GM23338 (cell line): Measurements from ENCODE around the gene CD83. TPM values are rescaled to one million over a fixed set of nuclear protein-coding genes. Genes with fewer than 3 reads are reported as not detected.

Source experiments
- ATAC-seq: fragments of 200-7000 bp; cut with Tn5 transposase; 3 replicates; pipeline ENCODE4 v1.9.1; 2020
- DNase-seq: peaks from one replicate; pipeline ENCODE4 v3.0.0-alpha.2; 2015; ENCODE audit warnings: low spot score
- H2AFZ ChIP-seq: fragments of 200-600 bp; sonication (generic); 2 replicates; pipeline ENCODE4 v1.8.0; 2016; ENCODE audit warnings: antibody characterized with exemption, mild to moderate bottlenecking, moderate library complexity
- H3F3A ChIP-seq: fragments of 200-600 bp; sonication (generic); replicated peaks from 2 replicates; pipeline ENCODE4 v1.8.0; 2017; ENCODE audit warnings: antibody characterized with exemption, mixed run types, low read depth
- H3K27ac ChIP-seq: fragments of 200-600 bp; sonication (generic); 2 replicates; pipeline ENCODE4 v1.6.1; 2016; ENCODE audit warnings: low read depth
- H3K27me3 ChIP-seq: fragments of 200-600 bp; sonication (generic); 2 replicates; pipeline ENCODE4 v1.8.0; 2016; ENCODE audit warnings: mild to moderate bottlenecking, mixed run types, moderate library complexity; ENCODE audit not compliant: insufficient read depth
- H3K36me3 ChIP-seq: fragments of 200-600 bp; sonication (generic); 2 replicates; pipeline ENCODE4 v1.8.0; 2016; ENCODE audit warnings: mild to moderate bottlenecking; ENCODE audit not compliant: insufficient read depth
- H3K4me1 ChIP-seq: fragments of 200-600 bp; sonication (generic); 2 replicates; pipeline ENCODE4 v1.8.0; 2016; ENCODE audit warnings: mild to moderate bottlenecking, moderate library complexity; ENCODE audit not compliant: insufficient read depth
- H3K4me2 ChIP-seq: fragments of 200-600 bp; sonication (generic); 2 replicates; pipeline ENCODE4 v1.7.1; 2017; ENCODE audit warnings: mixed run types
- H3K4me3 ChIP-seq: fragments of 200-600 bp; sonication (generic); 2 replicates; pipeline ENCODE4 v1.6.1; 2016; ENCODE audit warnings: mixed run types
- H3K79me2 ChIP-seq: fragments of 200-600 bp; sonication (generic); replicated peaks from 2 replicates; pipeline ENCODE4 v1.8.0; 2017; ENCODE audit warnings: mild to moderate bottlenecking; ENCODE audit not compliant: insufficient read depth
- H3K9me2 ChIP-seq: fragments of 200-600 bp; sonication (generic); 2 replicates; pipeline ENCODE4 v1.8.0; 2017; ENCODE audit not compliant: insufficient read depth
- H4K20me1 ChIP-seq: fragments of 200-600 bp; sonication (generic); replicated peaks from 2 replicates; pipeline ENCODE4 v1.8.0; 2017; ENCODE audit warnings: mild to moderate bottlenecking; ENCODE audit not compliant: insufficient read depth
- H3K27ac Mint-ChIP-seq: 2 replicates; pipeline ENCODE4 v1.8.0; 2020; ENCODE audit warnings: inconsistent platforms, mild to moderate bottlenecking, moderate library complexity, mixed read lengths
- H3K27me3 Mint-ChIP-seq: 3 replicates; pipeline ENCODE4 v1.8.0; 2022; ENCODE audit warnings: low read depth, mild to moderate bottlenecking, moderate library complexity, mixed read lengths, inconsistent platforms; ENCODE audit not compliant: insufficient read depth, poor library complexity
- H3K36me3 Mint-ChIP-seq: 3 replicates; pipeline ENCODE4 v1.8.0; 2021; ENCODE audit warnings: low read depth, mild to moderate bottlenecking, inconsistent platforms, moderate library complexity, mixed read lengths
- H3K4me1 Mint-ChIP-seq: 3 replicates; pipeline ENCODE4 v1.8.0; 2020; ENCODE audit warnings: mild to moderate bottlenecking, inconsistent platforms, mixed read lengths
- H3K4me3 Mint-ChIP-seq: 3 replicates; pipeline ENCODE4 v1.8.0; 2021; ENCODE audit warnings: moderate library complexity, mild to moderate bottlenecking, inconsistent platforms, mixed read lengths
- H3K9me3 Mint-ChIP-seq: 3 replicates; pipeline ENCODE4 v1.8.0; 2020; ENCODE audit warnings: moderate library complexity, mild to moderate bottlenecking, inconsistent platforms, mixed read lengths
- CREB1 ChIP-seq: fragments of 250-450 bp; sonication (Bioruptor Pico); IDR thresholded peaks from 2 replicates; pipeline ENCODE4 v1.5.0; 2020; ENCODE audit warnings: low read depth, mild to moderate bottlenecking, moderate library complexity
- CTCF ChIP-seq, 2 experiments: fragments of 200-600 bp in 1 of 2; sonication (generic) in 1 of 2; conservative IDR thresholded peaks; 2 replicates each; pipeline versions ENCODE4 v1.5.1 to v1.6.1; 2016 to 2017; ENCODE audit warnings: antibody characterized with exemption in 2 of 2, low read depth in 2 of 2, mild to moderate bottlenecking in 2 of 2, moderate library complexity in 1 of 2
- ETS1 ChIP-seq: IDR thresholded peaks from 2 replicates; pipeline ENCODE4 v1.6.1; 2016; ENCODE audit warnings: antibody characterized with exemption
- EZH2 ChIP-seq: fragments of 200-600 bp; sonication (generic); IDR thresholded peaks from one replicate; pipeline ENCODE4 v1.8.0; 2017; ENCODE audit warnings: antibody characterized with exemption, mild to moderate bottlenecking, low read depth; ENCODE audit not compliant: unreplicated experiment
- EZH2phosphoT487 ChIP-seq: fragments of 200-600 bp; sonication (generic); IDR thresholded peaks from one replicate; pipeline ENCODE4 v1.8.1; 2018; ENCODE audit warnings: antibody characterized with exemption; ENCODE audit not compliant: unreplicated experiment
- JUNB ChIP-seq: IDR thresholded peaks from one replicate; pipeline ENCODE4 v1.6.1; 2016; ENCODE audit warnings: antibody characterized with exemption; ENCODE audit not compliant: unreplicated experiment
- POLR2AphosphoS5 ChIP-seq: IDR thresholded peaks from 2 replicates; pipeline ENCODE4 v1.6.1; 2016; ENCODE audit warnings: antibody characterized with exemption, low read depth
- REST ChIP-seq: IDR thresholded peaks from one replicate; pipeline ENCODE4 v1.6.1; 2018; ENCODE audit warnings: antibody characterized with exemption; ENCODE audit not compliant: unreplicated experiment
- STAT1 ChIP-seq: IDR thresholded peaks from one replicate; pipeline ENCODE4 v1.6.1; 2016; ENCODE audit warnings: antibody characterized with exemption; ENCODE audit not compliant: unreplicated experiment
- ZNF114 ChIP-seq: fragments of 250-450 bp; sonication (Bioruptor Pico); IDR thresholded peaks from 2 replicates; pipeline ENCODE4 v1.5.0; 2020; ENCODE audit warnings: mild to moderate bottlenecking, moderate library complexity
- ZNF331 ChIP-seq: fragments of 250-450 bp; sonication (Bioruptor Pico); IDR thresholded peaks from 2 replicates; pipeline ENCODE4 v1.5.0; 2020; ENCODE audit warnings: low read depth, mild to moderate bottlenecking, moderate library complexity
- ZNF462 ChIP-seq: fragments of 250-450 bp; sonication (Bioruptor Pico); IDR thresholded peaks from 2 replicates; pipeline ENCODE4 v1.5.0; 2020; ENCODE audit warnings: mild to moderate bottlenecking, moderate library complexity
- polyA plus RNA-seq: library from polyadenylated mRNA; unstranded; fragments of >200 nt; fragmentation: Nextera tagmentation; extraction: Ambion mirVana; gene quantifications from 2 replicates; pipeline ENCODE4 v1.2.1, GENCODE V29; 2016
- total RNA-seq: library from RNA; depleted of rRNA; stranded (reverse); fragments of >200 nt; shearing (Covaris generic); gene quantifications from 2 replicates; pipeline ENCODE4 v1.2.3, GENCODE V29; 2014

CD83 gene
- total and polyA plus RNA-seq, 2 experiments from 2014 or later = 8.1 to 13.2 TPM

- TF ChIP-seq ZNF331 (CRISPR knock-in tag) (no peak), ZNF462 (no peak)
Observed at GRCh38 chr6:14131579-14131978, 14.0 kb downstream of the CD83 start (continued).

- no peak overlapping the region for H2AFZ ChIP-seq
- Mint-ChIP-seq H3K9me3 (no peaks in the 10 kb centered on the region), H3K27ac (no peak overlapping the region), H3K4me3 (no peak overlapping the region), H3K36me3 (no peaks in the 10 kb centered on the region), H3K27me3 (peaks cover 1% of the 10 kb centered on the region), H3K4me1 (peaks cover 28% of the 10 kb centered on the region)
- ATAC-seq (no peak), DNase-seq (no peak)
- H3K4me3 ChIP-seq = no peak overlapping the region
- no peaks in the 10 kb centered on the region for H3K9me2 ChIP-seq
- no peaks in the 10 kb centered on the region for H3K36me3 ChIP-seq
- H3K79me2 ChIP-seq = 0 out of 2 replicates have a peak, but pooled peaks cover 5% of the 10 kb centered on the region
- H3K4me1 ChIP-seq = peaks cover 26% of the 10 kb centered on the region
- H3F3A ChIP-seq = no peaks in the 10 kb centered on the region
- no peak overlapping the region for H3K27ac ChIP-seq
- no peak overlapping the region for H3K4me2 ChIP-seq
- H4K20me1 ChIP-seq = no peaks in the 10 kb centered on the region
- H3K27me3 ChIP-seq = no peaks in the 10 kb centered on the region
- no peak for TF ChIP-seq ZNF114 (CRISPR knock-in tag)
- no peak for TF ChIP-seq STAT1
- no peak for TF ChIP-seq EZH2phosphoT487
- no peak for TF ChIP-seq CTCF (conservative IDR thresholded peaks at IDR 0.05; ENCODE audit: low read depth in 2 of 2)
- no peak for TF ChIP-seq POLR2AphosphoS5
- TF ChIP-seq REST = no peak
- TF ChIP-seq EZH2 = no peak
- TF ChIP-seq CREB1 = no peak
- TF ChIP-seq ETS1 = no peak
- TF ChIP-seq JUNB = no peak
Observed at GRCh38 chr6:14132244-14132920, 14.8 kb downstream of the CD83 start.
